Nephron progenitor cell (in vitro differentiated cells): ENCODE results near the gene RGS6.
"Not testable (repeated sequence)": the region's sequence is repeated elsewhere in the genome, so short reads cannot be mapped to it uniquely, and the experiment has no call there.

Source experiments
- DNase-seq: peaks from one replicate; pipeline ENCODE4 v3.0.0; 2021
- H3K27ac Mint-ChIP-seq: 2 replicates; pipeline ENCODE4 v1.8.0; 2021; ENCODE audit warnings: mild to moderate bottlenecking, moderate library complexity, mixed read lengths
- H3K27me3 Mint-ChIP-seq: 2 replicates; pipeline ENCODE4 v1.8.0; 2021; ENCODE audit warnings: mild to moderate bottlenecking, low read depth, mixed read lengths; ENCODE audit not compliant: poor library complexity
- H3K36me3 Mint-ChIP-seq: 2 replicates; pipeline ENCODE4 v1.8.0; 2021; ENCODE audit warnings: low read depth, mixed read lengths
- H3K4me1 Mint-ChIP-seq: 2 replicates; pipeline ENCODE4 v1.8.0; 2021; ENCODE audit warnings: mixed read lengths
- H3K4me3 Mint-ChIP-seq: 2 replicates; pipeline ENCODE4 v1.8.0; 2021; ENCODE audit warnings: mild to moderate bottlenecking, moderate library complexity, mixed read lengths
- H3K9me3 Mint-ChIP-seq: 2 replicates; pipeline ENCODE4 v1.8.0; 2021; ENCODE audit warnings: mild to moderate bottlenecking, moderate library complexity, mixed read lengths
- CTCF ChIP-seq: fragments of 200-600 bp; sonication (generic); IDR thresholded peaks from 2 replicates; pipeline ENCODE4 v1.5.0; 2021; ENCODE audit warnings: antibody characterized with exemption

RGS6 gene

GRCh38 chr14:71918955-71919354 lies 13.3 kb upstream of the RGS6 start:
- Mint-ChIP-seq H3K27me3 (peaks cover 8% of the 10 kb centered on the region), H3K4me3 (no peak overlapping the region), H3K4me1 (peaks cover 8% of the 10 kb centered on the region), H3K36me3 (no peaks in the 10 kb centered on the region), H3K9me3 (no peaks in the 10 kb centered on the region), H3K27ac (no peak overlapping the region)
- DNase-seq, result no peak
- TF ChIP-seq CTCF, result no peak

GRCh38 chr14:71923513-71923912 lies 8.7 kb upstream of the RGS6 start:
- H3K36me3 Mint-ChIP-seq, result no peaks in the 10 kb centered on the region
- H3K4me3 Mint-ChIP-seq, result no peak overlapping the region
- no peak for DNase-seq
- H3K27me3 Mint-ChIP-seq, result peaks cover 12% of the 10 kb centered on the region
- H3K9me3 Mint-ChIP-seq, result peaks cover 3% of the 10 kb centered on the region
- no peak overlapping the region for H3K27ac Mint-ChIP-seq
- H3K4me1 Mint-ChIP-seq, result peaks cover 8% of the 10 kb centered on the region
- TF ChIP-seq CTCF, result no peak

- Mint-ChIP-seq H3K4me1 (peaks cover 13% of the 10 kb centered on the region), H3K36me3 (peaks cover 4% of the 10 kb centered on the region), H3K27ac (no peak overlapping the region), H3K9me3 (peaks cover 24% of the 10 kb centered on the region), H3K4me3 (peak overlapping the region; percentile 50), H3K27me3 (peaks cover 65% of the 10 kb centered on the region)
- DNase-seq, result peak; percentile 51
- TF ChIP-seq CTCF, result no peak
Measured at GRCh38 chr14:71931492-71932228, 569 bp upstream of the RGS6 start.

- peak; percentile 20 for DNase-seq
- Mint-ChIP-seq H3K9me3 (peaks cover 24% of the 10 kb centered on the region), H3K36me3 (peaks cover 4% of the 10 kb centered on the region)
Measured at GRCh38 chr14:71933001-71933587, 865 bp downstream of the RGS6 start.

GRCh38 chr14:71938273-71938672 lies 6.0 kb downstream of the RGS6 start:
- peaks cover 28% of the 10 kb centered on the region for H3K27me3 Mint-ChIP-seq
- H3K9me3 Mint-ChIP-seq, result peaks cover 24% of the 10 kb centered on the region
- H3K4me1 Mint-ChIP-seq, H3K4me3 Mint-ChIP-seq, H3K27ac Mint-ChIP-seq, H3K36me3 Mint-ChIP-seq, DNase-seq: not testable (repeated sequence)

More at GRCh38 chr14:71933001-71933587, 865 bp downstream of the RGS6 start:
- TF ChIP-seq CTCF, result no peak
- Mint-ChIP-seq H3K27ac (no peak overlapping the region), H3K4me3 (peak overlapping the region; percentile 83), H3K27me3 (peaks cover 65% of the 10 kb centered on the region), H3K4me1 (peaks cover 13% of the 10 kb centered on the region)

- H3K4me3 Mint-ChIP-seq, H3K27ac Mint-ChIP-seq, H3K4me1 Mint-ChIP-seq, H3K36me3 Mint-ChIP-seq, DNase-seq: not testable (repeated sequence)
- Mint-ChIP-seq H3K27me3 (peaks cover 18% of the 10 kb centered on the region), H3K9me3 (peaks cover 24% of the 10 kb centered on the region)
Measured at GRCh38 chr14:71939344-71939743, 7.1 kb downstream of the RGS6 start.

- not testable (repeated sequence) for H3K27me3 Mint-ChIP-seq, DNase-seq
Measured at GRCh38 chr14:71940500-71940899, 8.3 kb downstream of the RGS6 start.

GRCh38 chr14:71941616-71942015 lies 9.4 kb downstream of the RGS6 start:
- not testable (repeated sequence) for H3K27me3 Mint-ChIP-seq, DNase-seq, H3K4me3 Mint-ChIP-seq, H3K36me3 Mint-ChIP-seq, H3K27ac Mint-ChIP-seq, H3K4me1 Mint-ChIP-seq
- peaks cover 24% of the 10 kb centered on the region for H3K9me3 Mint-ChIP-seq

More at GRCh38 chr14:71940500-71940899, 8.3 kb downstream of the RGS6 start:
- not testable (repeated sequence) for H3K36me3 Mint-ChIP-seq, H3K4me1 Mint-ChIP-seq, H3K4me3 Mint-ChIP-seq, H3K27ac Mint-ChIP-seq
- peaks cover 24% of the 10 kb centered on the region for H3K9me3 Mint-ChIP-seq
